ENCODE data around the gene YTHDF1.

- TF ChIP-seq CTCF (conservative IDR thresholded peaks at IDR 0.05) (no peak), ZFX (IDR thresholded peaks at IDR 0.05) (no peak)
These were observed 34.0 kb upstream of the YTHDF1 start for GRCh38 chr20:63249891-63250290.
